Esophagus mucosa (tissue), 1 donor: ENCODE measurements around the gene CTU2. TPM values are rescaled to one million over a fixed set of nuclear protein-coding genes. Genes with fewer than 3 reads are reported as not detected.
"Not testable (repeated sequence)": the region's sequence is repeated elsewhere in the genome, so short reads cannot be mapped to it uniquely, and the experiment has no call there.

Experiments
- ATAC-seq: fragments of 200-7000 bp; cut with Tn5 transposase; one replicate; pipeline ENCODE4 v1.9.1; 2020
- total RNA-seq: library from RNA; stranded (reverse); gene quantifications from one replicate; pipeline ENCODE4 v1.2.4, GENCODE V29; 2023
- donor health status: DM: yes; HTN: yes; CAD: no.

The CTU2 gene
- 14.3 TPM for total RNA-seq

GRCh38 chr16:88706229-88706964 lies at the start of gene CTU2, which contains the start of gene RNF166:
Gene CTU2 (plus strand): TSS chr16:88706503. CDS start chr16:88706531, 28 bp downstream.
Gene RNF166 (minus strand): TSS chr16:88706408. CDS start chr16:88706325, 83 bp downstream.
- peak; percentile 87 for ATAC-seq

DNA sequence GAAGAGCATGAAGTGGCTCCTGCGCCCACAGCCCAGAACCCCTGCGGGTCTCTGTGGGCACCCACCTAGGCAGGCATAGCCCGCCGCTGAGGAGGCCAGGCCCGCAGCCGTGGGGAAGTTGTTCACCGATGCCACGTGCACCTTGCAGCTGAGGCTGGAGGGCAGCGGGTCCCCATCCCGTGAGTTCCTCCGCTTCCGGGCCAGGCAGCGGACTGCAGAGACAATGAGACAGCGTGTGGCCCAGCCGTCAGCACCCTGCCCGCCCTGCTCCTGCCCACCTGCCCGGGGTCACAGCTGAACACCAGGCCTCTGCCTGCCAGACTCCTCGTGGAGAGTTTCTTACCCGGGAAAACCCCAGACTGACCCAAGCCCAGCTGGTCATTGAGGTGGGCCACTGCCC lies 48.9 kb upstream of the CTU2 start:
- ATAC-seq = no peak

DNA sequence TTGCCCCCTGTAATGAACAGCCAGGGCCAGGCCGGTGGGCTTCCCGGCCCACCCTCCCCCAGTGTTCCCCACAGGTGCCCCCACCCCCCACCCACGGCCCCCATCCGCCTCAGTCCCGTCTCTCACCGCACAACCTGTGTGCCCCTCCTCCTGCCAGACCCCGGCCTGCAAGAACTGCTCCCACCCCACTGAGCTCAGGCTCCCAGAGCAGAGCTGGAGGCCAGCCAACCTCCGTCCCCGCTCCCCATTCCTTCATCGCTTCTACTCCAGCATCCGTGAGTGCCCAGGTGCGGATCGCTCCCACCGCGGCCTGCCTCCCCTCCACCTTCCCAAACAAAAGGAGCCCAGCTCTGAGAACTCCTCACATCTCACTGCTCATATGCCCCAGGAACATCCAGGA lies 47.6 kb upstream of the CTU2 start:
- no peak for ATAC-seq

DNA sequence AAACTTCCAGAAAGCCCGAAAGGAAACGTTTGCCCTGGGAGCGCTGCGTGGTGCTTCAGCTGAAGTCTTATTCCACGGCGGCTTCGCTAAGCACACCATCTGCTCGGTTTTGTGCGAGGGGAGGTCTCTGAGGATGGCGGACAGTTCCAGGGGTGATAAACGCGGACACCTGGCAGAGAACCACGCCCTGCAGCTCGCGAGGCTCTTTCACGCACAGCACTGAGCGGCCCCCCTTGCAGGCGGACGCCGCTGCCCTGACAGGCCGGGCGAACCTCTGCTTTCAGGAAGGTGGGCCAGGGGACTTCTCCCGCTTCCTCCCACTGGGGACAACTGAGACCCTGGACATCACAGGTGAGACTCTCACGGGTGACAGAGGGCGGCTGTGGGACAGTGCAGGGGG lies 47.1 kb upstream of the CTU2 start:
- no peak for ATAC-seq

DNA sequence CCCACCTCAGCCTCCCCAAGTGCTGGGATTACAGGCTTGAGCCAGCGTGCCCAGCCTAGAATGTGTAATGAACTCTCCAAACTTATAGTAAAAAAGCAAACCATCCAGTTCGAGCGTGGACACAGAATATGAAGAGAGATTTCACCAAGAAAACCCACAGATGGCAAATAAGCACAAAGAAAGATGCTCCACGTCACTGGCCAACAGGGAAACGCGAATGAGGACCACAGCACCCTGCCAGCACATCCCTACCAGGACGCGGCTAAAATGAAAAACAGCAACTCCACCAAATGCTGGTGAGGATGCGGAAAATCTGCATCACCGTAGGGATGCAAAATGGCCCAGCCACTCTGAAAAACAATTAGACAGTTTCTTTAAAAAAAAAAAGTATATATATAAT lies 44.8 kb upstream of the CTU2 start:
- no peak for ATAC-seq

DNA sequence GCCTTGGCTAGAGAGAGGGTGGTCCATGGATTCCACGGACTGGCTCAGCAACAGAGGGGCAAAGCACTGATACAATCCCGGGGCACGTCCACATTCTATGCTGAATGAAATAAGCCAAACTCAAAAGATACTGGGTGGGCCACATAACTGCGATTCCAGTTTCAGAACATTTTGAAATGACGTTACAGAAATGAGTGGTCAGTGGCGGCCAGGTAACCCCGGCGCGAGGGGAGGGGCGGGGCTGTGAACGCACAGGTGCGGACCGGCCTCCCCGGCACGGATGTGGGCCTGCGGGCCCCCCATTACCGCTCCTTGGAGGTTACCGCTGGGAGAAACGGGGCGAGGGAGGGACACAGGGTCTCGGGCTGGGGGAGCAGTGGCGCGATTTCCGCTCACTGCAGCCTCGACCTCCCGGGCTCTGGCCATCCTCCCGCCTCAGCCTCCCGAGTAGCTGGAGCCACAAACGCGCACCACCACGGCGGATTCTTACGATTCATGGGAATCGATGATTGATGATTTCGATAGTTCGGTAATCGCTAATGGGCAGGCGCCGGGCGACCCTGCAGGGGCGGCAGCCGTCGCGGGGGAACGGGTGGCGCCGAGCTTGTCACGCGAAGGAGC lies 44.0 kb upstream of the CTU2 start:
- ATAC-seq = no peak

GRCh38 chr16:88662843-88663606 lies 43.3 kb upstream of the CTU2 start, which contains the start of gene MVD:
Gene MVD (minus strand): TSS chr16:88663091. CDS start chr16:88663080, 11 bp downstream.
- ATAC-seq = peak; percentile 99

GRCh38 chr16:88665148-88665547 lies 41.2 kb upstream of the CTU2 start:
- ATAC-seq = no peak

- ATAC-seq = no peak
Observed at GRCh38 chr16:88665570-88665969, 40.7 kb upstream of the CTU2 start.

DNA sequence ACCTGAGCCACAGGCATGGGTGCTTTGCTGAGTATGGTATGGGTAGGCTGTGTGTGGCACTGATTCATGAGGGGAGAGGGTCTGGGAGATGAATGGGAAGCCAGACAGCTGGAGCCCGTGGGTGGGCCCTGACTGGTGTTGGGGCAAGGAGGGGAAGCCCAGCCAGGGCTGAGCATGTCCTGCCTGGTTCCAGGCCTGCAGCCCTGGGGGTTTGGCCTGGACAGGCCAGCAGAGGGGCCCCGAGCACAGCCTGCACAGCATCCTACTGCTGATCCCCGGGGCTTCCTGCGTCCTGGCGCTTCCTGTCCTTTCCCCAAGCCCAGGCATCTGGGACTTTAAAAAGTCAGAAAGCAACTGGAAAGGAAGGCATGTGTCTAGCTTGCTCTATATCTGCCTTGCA lies 38.8 kb upstream of the CTU2 start:
- ATAC-seq = no peak

- not testable (repeated sequence) for ATAC-seq
Observed at GRCh38 chr16:88669493-88669892, 36.8 kb upstream of the CTU2 start.

GRCh38 chr16:88669980-88670379 lies 36.3 kb upstream of the CTU2 start:
- ATAC-seq = no peak

DNA sequence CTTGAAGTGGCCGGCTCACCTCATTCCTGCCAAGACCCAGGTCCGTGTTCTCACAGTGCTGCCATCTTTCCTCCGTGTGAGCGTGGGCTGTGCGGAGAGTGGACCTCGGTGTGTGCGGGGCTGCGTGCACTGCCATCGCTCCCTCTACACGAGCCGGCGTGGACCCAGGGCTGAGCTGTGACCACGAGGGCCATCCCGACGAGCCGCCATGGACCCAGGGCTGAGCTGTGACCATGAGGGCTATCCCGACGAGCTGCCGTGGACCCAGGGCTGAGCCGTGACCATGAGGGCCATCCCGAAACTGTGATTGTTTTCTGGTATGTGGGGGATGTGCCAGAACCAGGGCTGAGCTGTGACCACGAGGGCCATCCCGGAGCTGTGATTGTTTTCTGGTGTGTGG lies 34.5 kb upstream of the CTU2 start:
- ATAC-seq = peak; percentile 9

DNA sequence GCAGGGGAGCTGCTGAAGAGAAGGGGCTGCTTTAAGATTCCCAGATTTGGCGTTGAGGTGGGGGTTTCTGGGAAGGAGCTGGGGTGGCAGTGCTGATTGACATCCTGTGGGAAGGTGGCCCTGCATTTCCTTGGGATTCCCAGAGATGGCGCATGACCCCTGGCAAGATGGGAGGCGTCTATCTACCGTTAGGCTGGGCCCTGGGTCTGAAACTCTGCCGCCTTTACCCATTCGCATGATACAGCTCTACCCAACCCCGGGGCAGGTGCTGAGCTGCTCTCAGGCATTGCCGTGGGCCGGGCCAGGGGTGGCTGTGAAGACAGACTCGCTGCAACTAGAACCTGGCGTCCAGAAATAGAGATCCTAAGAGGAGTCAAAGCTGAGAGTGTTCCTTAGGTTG lies 33.5 kb upstream of the CTU2 start:
- no peak for ATAC-seq

DNA sequence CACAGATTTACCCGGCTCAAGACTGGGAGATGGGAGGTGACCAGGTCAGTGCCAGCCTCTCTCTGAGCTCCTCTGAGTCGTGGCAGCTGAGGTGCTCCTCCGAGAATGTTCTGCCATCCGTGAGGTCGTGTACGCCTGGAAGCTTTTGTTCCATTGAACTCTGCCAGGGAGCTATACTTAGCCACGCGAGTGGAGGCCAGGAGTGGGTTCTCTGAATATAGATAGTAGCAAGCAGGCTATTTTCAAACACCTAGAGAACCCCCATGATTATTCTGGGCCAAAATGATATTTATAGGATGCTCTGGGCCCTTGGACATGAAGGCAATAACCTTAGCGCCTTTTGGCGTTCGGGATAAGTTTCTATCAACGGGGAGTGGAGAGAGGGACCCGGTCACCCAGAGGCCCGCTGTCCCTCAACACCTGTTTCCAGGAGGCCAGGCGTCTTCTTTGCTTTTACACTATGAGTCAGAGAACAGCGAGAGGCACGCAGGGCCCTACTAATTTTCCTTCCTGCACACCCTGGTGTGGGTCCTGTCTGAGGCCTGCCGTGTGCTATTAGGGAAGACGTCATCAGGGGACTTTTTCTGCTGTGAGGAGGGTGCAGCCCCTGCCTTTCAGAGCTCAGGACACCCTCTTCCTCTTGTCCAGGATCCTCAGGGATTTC lies 32.5 kb upstream of the CTU2 start:
- ATAC-seq = no peak

DNA sequence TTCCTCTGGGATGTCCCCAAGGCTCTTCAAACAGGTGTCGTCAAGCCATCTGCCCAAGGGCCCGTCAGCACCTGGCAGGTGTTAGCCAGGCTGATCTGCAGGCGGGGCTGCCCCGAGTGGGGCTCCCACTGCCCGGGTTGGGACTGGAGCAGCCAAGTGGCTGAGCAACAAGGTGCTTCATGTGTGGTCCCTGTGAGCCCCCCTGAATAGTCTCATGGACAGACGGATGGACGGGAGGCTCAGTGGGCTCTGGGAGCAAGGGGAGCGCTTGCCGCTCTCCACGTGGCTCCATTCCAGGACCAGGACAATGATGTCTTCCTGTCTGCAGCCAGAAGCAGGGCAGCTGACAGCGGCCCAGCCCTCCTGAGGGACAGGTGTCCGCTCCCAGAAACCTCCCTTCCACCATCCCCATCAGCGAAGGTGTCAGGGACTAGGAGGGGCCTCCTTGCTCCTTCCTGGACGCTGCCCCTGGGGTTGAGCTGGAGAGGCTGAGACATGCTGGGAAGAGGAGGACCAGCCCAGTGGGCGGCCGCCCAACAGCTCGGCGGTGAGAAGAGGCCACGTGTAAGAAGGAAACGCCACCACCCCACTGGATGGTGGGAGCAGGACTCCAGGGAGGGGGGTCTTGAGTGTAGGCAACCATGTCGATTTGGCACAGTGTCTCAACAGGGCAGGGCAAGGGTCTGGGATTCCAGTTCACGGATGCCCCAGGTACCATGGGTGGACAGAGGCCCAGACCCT lies 29.6 kb upstream of the CTU2 start:
- no peak for ATAC-seq

DNA sequence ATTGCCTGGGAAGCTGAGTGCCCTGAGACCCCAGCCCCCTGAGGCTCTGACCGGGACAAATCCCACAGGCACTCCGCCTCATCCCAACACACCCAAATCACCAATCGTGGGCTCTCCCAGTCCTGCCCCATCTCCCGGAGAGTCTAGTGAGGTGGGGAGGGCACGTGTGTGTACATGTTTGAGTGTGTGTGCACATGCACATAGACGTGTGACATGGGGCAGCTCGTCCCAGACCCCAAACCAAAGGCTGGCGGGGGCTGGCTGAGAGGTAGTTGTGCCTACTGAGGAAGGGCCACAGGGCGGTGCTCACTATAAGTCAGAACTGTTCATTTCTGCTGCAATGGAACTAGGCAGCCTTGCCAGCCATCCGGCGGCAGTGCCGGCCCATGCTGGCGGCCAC lies 28.6 kb upstream of the CTU2 start:
- no peak for ATAC-seq

DNA sequence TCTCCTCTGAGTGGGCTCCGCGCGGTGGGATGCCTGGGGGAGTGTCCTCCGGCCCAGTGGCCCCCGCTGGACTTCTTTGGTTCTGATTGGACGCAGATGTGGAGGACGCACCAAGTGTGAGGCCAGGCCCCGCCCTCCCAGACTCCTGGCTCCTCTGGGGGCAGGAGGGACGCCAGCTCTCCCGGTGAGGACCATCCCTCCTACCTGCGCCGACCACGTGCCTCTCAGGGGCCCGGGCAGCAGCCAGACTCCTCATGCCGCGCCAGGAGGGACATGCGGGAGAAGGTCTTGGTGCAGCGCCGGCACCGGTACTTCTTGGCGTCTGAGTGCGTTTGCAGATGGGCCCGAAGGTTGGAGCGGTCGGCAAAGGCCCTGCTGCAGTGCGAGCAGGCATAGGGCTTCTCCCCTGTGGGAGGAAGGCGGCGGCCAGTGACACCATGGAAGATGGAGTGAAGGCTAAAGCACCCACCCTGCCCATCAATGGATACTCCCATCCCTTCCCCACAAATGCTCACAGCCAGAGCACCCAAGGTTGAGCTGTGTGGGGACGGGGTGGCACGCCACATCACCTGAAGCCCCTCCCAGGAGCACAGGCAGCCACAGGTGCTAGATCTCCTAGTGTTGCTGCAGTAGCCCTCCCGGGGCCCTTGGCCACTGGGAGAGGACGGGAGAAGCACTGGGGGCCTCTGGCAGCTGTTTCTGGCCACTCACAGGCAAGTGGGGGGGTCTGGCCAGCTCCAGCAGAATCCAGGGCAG lies 27.9 kb upstream of the CTU2 start:
- no peak for ATAC-seq

- ATAC-seq = no peak
Observed at GRCh38 chr16:88680554-88681083, 25.7 kb upstream of the CTU2 start.

DNA sequence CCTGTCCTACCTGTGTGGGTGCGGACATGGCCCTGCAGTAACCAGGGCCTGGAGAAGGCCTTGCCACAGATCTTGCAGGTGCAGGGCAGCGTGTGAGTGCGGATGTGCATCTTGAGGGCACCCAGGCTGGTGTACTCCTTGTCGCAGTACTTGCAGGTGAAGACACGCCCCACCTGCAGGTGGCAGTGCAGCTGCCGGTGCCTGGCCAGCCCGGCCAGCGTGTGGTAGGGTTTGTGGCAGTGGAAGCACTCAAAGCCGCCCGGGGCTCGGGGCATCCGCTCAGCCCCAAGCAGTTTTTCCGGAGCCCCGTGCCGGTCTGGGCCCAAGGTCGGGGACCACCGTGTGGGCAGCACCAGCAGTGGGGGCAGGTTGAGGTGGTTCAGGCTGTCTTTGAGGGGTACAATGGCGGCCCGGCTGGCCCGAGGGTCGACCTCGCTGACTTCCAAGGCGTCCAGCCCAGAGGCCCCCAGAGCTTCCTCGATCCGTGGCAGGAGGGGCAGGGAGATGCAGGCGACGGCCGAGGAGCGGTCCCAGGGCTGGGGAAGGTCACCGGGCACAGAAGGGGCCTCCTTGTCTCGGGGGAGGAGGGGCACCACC lies 25.1 kb upstream of the CTU2 start:
- ATAC-seq = peak; percentile 60
